Adipocyte (in vitro differentiated cells): ENCODE data around the gene GUCY2C.

ENCODE experiments used
- DNase-seq: peaks from one replicate; pipeline ENCODE4 v3.0.0-alpha.2; 2015; ENCODE audit warnings: low read depth
- H3K27me3 ChIP-seq: replicated peaks from 2 replicates; pipeline ENCODE4 v1.7.0; 2013; ENCODE audit warnings: mild to moderate bottlenecking, low read length, moderate library complexity; ENCODE audit not compliant: control insufficient read depth, insufficient read depth
- H3K36me3 ChIP-seq: 2 replicates; pipeline ENCODE4 v1.7.0; 2013; ENCODE audit warnings: low read length, mild to moderate bottlenecking, moderate library complexity; ENCODE audit not compliant: control insufficient read depth, insufficient read depth, severe bottlenecking
- H3K4me1 ChIP-seq: 2 replicates; pipeline ENCODE4 v1.7.0; 2013; ENCODE audit warnings: mild to moderate bottlenecking, low read length, moderate library complexity; ENCODE audit not compliant: control insufficient read depth, insufficient read depth
- H3K4me3 ChIP-seq: 2 replicates; pipeline ENCODE4 v1.7.0; 2013; ENCODE audit warnings: mild to moderate bottlenecking, low read length, moderate library complexity
- H3K9ac ChIP-seq: 2 replicates; pipeline ENCODE4 v1.7.0; 2013; ENCODE audit warnings: mild to moderate bottlenecking, low read length, moderate library complexity
- H3K9me3 ChIP-seq: 2 replicates; pipeline ENCODE4 v1.7.0; 2013; ENCODE audit warnings: mild to moderate bottlenecking, low read length, moderate library complexity; ENCODE audit not compliant: control insufficient read depth

The GUCY2C gene

DNA sequence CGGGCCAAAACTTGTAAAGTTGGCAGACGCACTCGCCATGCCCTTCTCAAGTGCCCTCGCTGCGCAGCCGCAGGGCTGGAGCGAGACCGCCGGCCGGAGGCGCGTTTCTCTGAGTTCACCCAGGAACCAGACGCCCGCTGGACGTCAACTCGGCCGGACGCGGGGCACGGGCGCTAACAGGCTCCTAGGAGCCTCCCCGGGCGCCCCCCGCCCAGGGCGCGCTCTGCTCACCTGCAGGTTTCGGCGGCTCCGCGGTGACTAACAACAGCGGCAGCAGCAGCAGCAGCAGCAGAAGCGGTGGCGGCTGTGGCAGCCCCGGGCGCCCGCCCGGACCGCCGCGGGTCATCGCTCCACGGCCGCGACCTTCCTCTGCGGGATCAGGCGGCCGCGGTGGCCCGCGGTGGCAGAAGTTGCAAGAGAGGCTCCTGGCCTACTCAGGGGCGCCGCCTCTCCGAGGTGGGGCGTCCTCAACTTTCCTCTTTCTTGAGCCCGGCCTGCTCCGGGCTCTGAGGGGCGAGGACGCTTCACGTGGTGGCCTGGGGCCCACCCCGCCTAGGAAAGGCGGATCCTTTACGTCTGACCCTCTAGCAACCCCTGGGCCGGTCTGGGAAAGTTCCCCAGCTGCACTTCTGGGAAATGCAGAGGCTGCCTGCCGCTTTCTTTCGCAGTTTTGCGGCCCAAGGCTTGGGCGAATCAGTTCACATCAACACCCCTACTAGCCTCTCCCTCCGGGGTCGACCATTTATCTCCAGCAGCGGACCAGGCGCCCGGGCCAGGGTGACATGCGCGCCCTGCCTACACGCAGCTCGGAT lies 128.8 kb downstream of the GUCY2C start, which contains the start of gene PLBD1:
Gene PLBD1, minus strand, starts transcription at position 533 of the 812 bp plus-strand sequence. Its CDS starts 187 bp downstream, at position 346.
- no peaks in the 10 kb centered on the region for H3K9me3 ChIP-seq
- peak within 1 kb of the TSS; percentile 77 for H3K4me3 ChIP-seq
- H3K4me1 ChIP-seq = peaks cover 12% of the 10 kb centered on the region
- DNase-seq = peak; percentile 30
- peak within 1 kb of the TSS; percentile 65 for H3K9ac ChIP-seq
- H3K36me3 ChIP-seq = no peaks in the 10 kb centered on the region
- no peaks in the 10 kb centered on the region for H3K27me3 ChIP-seq

DNA sequence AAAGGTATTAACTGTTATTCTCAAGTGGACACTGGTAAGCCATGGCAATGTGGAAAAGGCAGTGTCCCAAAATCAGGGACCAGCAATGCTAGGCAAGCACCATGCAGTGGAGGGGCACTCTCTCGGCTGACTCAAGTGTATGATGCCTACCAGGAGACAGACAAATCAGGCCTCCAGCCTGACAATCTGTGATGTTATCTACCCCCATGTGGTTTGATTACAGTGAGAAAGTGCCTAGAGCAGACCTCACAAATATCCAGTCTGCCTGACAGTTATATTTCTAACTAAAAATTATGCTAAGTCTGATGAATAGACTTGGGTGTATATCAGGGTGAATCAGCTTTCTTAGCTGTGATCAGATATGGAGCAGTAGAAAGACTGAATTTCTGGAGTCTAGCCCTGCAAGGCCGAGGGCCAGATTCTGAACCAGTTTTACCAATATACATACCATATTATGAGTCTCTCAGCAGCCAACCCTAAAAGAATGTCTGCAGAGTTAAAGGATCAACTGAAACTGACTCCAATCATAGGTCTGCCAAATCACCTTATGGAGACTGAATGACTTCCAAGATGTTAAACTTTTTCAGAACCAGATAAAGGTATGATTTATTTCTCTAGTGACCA lies 132.0 kb downstream of the GUCY2C start:
- peaks cover 12% of the 10 kb centered on the region for H3K4me1 ChIP-seq
- DNase-seq = no peak
- no peak overlapping the region for H3K4me3 ChIP-seq
- H3K9ac ChIP-seq = no peak overlapping the region
- H3K9me3 ChIP-seq = no peaks in the 10 kb centered on the region
- no peaks in the 10 kb centered on the region for H3K27me3 ChIP-seq
- no peaks in the 10 kb centered on the region for H3K36me3 ChIP-seq

DNA sequence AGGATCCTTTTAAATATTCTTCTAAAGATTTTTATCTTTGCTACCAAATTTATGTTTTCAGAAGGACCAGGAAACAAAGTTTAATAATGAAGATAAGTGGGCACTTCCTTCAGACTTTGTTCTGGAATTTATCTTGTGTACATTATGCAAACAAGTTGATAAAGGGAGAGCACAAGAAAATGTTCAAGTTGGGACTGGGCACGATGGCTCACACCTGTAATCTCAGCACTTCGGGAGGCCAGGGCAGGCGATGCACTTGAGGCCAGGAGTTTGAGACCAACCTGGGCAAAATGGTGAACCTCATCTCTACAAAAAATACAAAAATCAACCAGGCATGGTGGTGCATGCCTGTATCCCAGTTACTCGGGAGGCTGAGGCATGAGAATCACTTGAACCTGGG lies 133.4 kb downstream of the GUCY2C start:
- Histone ChIP-seq H3K4me3 (no peak overlapping the region), H3K9me3 (no peaks in the 10 kb centered on the region), H3K4me1 (peaks cover 12% of the 10 kb centered on the region), H3K9ac (no peak overlapping the region), H3K36me3 (no peaks in the 10 kb centered on the region), H3K27me3 (no peaks in the 10 kb centered on the region)
- no peak for DNase-seq
